GM18498 (cell line): ENCODE data around the gene CEP57L1.
A peak's percentile ranks its signal among the peaks of the same experiment; 100 is the strongest.
"Not testable (repeated sequence)": the region's sequence is repeated elsewhere in the genome, so short reads cannot be mapped to it uniquely, and the experiment has no call there.

ENCODE experiments used
- ATAC-seq: cut with Tn5 transposase; IDR thresholded peaks from one replicate; pipeline ENCODE4 v1.9.1; 2021; ENCODE audit warnings: mild to moderate bottlenecking, moderate library complexity; ENCODE audit not compliant: unreplicated experiment

CEP57L1 gene

DNA sequence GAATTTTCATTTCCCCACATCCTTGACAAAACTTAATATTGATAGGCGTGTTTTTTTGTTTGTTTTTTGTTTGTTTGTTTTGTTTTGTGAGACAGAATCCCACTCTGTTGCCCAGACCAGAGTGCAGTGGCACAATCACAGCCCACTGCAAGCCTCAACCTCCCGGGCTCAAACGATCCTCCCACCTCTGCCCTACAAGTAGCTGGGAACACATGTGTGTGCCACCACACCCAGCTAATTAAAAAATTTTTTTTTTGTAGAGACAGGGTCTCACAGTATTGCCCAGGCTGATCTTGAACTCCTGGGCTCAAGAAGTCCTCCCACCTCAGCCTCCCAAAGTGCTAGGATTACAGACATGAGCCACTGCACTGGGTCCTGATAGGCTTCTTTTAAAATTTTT is 9.2 kb downstream of the CEP57L1 start:
- no peak for ATAC-seq

- ATAC-seq = no peak
Observed at GRCh38 chr6:109105681-109106080, 10.4 kb downstream of the CEP57L1 start.

DNA sequence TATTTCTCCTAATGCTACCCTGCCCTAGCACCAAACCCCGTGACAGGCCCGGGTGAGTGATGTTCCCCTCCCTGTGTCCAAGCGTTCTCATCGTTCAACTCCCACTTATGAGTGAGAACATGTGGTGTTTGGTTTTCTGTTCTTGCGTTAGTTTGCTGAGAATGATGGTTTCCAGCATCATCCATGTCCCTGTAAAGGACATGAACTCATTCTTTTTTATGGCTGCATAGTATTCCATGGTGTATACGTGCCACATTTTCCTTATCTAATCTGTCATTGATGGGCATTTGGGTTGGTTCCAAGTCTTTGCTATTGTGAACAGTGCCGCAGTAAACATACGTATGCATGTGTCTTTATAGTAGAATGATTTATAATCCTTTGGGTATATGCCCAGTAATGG is 14.4 kb downstream of the CEP57L1 start:
- not testable (repeated sequence) for ATAC-seq

DNA sequence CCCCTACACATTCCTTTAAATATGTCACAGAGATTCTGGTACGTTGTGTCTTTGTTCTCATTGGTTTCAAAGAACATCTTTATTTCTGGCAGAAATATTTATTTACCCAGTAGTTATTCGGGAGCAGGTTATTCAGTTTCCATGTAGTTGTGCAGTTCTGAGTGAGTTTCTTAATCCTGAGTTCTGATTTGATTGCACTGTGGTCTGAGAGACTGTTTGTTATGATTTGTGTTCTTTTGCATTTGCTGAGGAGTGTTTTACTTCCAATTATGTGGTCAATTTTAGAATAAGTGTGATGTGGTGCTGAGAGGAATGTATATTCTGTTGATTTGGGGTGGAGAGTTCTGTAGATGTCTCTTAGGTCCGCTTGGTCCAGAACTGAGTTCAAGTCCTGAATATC is 17.4 kb downstream of the CEP57L1 start:
- ATAC-seq = not testable (repeated sequence)

GRCh38 chr6:109117346-109118035 is 22.2 kb downstream of the CEP57L1 start:
- ATAC-seq = peak; percentile 79

DNA sequence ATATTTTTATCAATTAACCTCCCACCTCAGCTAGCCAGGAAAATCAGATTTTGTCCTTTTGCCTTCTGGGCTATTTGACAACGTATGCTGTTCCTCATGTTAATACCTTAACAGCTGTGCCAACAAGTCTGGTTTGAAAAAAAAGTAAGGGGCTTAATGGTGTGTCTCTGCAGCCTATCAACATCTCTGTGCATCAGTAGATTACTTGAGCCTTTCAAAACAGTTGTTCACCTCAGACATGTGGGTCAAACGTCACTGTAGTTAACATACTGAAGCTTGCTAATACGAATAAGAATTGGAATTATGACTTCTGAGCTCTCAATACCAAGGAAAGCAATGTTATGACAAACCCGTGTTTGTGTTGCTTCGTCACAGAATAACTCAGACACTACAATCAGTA is 23.0 kb downstream of the CEP57L1 start:
- ATAC-seq = no peak

GRCh38 chr6:109118871-109119354 is 23.6 kb downstream of the CEP57L1 start:
- no peak for ATAC-seq

DNA sequence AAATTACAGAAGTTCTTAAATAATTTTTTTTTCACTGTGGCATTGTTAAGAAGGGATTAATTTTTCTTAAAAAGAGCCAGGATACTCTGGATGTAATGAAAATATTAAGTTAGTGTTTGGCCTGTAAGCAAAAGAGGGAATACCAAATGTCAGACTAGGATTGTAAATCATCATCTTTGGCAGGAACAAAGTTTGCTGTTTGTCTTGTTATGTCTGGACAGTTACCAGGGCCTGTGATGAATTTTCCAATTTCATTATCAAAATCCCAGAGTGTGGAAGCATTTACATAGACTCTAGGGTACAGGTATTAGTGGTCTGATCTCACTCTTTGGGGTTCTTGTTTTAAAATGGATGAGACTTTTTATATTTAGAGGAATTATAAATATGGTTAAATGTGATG is 26.1 kb downstream of the CEP57L1 start:
- no peak for ATAC-seq

GRCh38 chr6:109124219-109124618 is 28.9 kb downstream of the CEP57L1 start:
- ATAC-seq = no peak

DNA sequence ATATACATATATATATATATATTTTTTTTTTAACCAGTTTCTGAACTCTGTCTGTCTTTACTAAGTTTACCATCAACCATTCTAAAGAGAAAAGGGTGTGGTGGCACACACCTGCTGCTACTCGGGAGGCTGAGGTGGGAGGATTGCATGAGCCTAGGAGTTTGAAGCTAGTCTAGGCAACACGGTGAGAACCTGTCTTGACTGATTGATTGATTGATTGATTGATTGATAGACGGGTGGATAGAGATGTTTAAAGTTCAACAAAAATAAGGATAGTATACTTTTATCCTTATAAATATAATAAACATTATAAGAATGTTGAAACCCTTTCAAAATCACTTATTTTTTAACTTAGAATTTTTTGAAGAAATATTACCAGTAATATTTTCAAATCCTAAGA is 30.2 kb downstream of the CEP57L1 start:
- ATAC-seq = no peak

- no peak for ATAC-seq
Observed at GRCh38 chr6:109130065-109130464, 34.8 kb downstream of the CEP57L1 start.

GRCh38 chr6:109135600-109135999 is 40.3 kb downstream of the CEP57L1 start:
- ATAC-seq = not testable (repeated sequence)

- ATAC-seq = not testable (repeated sequence)
Observed at GRCh38 chr6:109136039-109136438, 40.7 kb downstream of the CEP57L1 start.

- not testable (repeated sequence) for ATAC-seq
Observed at GRCh38 chr6:109136530-109136929, 41.2 kb downstream of the CEP57L1 start.

GRCh38 chr6:109139109-109139508 is 43.8 kb downstream of the CEP57L1 start:
- no peak for ATAC-seq

DNA sequence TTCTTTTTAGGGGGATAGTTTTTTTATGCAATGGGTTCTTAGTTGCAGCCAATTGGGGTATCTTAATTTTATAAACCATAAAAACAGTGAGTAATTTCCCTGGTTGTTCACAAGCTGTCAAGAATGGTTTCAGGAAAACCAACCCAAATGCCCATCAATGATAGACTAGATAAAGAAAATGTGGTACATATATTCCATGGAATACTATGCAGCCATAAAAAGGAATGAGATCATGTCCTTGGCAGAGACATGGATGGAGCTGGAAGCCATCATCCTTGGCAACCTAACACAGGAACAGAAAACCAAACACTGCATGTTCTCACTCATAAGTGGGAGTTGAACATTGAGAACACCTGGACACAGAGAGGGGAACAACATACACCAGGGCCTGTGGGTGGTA is 46.8 kb downstream of the CEP57L1 start:
- ATAC-seq = not testable (repeated sequence)

- ATAC-seq = no peak
Observed at GRCh38 chr6:109143191-109143590, 47.9 kb downstream of the CEP57L1 start.

DNA sequence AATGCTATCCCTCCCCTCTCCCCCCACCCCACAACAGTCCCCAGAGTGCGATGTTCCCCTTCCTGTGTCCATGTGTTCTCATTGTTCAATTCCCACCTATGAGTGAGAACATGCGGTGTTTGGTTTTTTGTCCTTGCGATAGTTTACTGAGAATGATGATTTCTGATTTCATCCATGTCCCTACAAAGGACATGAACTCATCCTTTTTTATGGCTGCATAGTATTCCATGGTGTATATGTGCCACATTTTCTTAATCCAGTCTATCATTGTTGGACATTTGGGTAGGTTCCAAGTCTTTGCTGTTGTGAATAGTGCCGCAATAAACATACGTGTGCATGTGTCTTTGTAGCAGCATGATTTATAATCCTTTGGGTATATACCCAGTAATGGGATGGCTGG is 52.9 kb downstream of the CEP57L1 start:
- ATAC-seq = not testable (repeated sequence)

GRCh38 chr6:109148716-109149115 is 53.4 kb downstream of the CEP57L1 start:
- not testable (repeated sequence) for ATAC-seq

DNA sequence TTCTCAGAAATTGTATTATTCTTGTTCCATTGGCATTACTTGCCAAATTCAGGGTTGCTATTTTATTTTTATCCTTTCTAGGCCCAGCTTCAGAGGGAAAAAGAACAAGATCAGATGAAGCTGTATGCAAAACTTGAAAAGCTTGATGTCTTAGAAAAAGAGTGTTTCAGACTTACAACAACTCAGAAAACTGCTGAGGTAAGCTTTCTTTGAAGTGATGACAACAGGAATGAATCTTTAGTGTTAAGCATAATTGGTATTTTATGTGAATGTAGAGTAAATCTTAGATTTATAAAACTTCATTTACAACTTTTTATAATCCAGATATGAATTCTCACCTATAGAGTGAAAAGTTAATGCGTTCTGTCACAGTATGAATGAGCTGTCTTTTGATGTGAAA is 58.4 kb downstream of the CEP57L1 start:
- no peak for ATAC-seq

- no peak for ATAC-seq
Observed at GRCh38 chr6:109164331-109164730, 69.0 kb downstream of the CEP57L1 start.

DNA sequence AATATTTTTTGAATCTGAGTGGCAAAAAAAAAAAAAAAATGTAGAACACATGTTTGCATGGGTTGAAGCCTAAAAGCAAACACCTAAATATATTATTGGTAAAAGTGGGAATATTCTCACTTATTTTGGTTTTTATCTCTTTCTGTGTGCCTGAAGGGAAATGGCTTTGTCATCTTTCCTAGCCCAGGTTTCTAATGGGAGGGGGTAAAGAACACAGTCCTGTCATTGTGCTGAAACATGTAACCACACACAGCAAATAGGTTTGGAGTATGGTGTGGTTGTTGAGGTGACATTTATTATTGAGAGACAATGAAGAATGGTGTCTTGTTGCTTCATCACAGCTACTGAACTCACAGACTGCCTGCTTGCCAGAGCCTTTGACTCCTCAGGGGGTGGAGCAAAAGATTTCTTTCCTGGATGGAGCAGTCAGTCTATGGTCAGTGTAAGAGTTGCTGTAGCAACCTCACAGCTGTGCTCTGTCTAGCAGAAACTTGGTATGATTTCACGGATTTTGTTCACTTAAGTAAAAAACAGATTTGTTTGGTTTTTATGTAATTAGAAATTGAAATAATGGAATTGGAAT is 70.2 kb downstream of the CEP57L1 start:
- no peak for ATAC-seq

- no peak for ATAC-seq
Observed at GRCh38 chr6:109166673-109167072, 71.4 kb downstream of the CEP57L1 start.
